Measurements from ENCODE around the gene SORCS2. TPM values are rescaled to one million over a fixed set of nuclear protein-coding genes. Genes with fewer than 3 reads are reported as not detected.
"Not testable (repeated sequence)": the region's sequence is repeated elsewhere in the genome, so short reads cannot be mapped to it uniquely, and the experiment has no call there.

Gene SORCS2
- total RNA-seq, 1 donor from 2014 or later, result 7.1 TPM

DNA sequence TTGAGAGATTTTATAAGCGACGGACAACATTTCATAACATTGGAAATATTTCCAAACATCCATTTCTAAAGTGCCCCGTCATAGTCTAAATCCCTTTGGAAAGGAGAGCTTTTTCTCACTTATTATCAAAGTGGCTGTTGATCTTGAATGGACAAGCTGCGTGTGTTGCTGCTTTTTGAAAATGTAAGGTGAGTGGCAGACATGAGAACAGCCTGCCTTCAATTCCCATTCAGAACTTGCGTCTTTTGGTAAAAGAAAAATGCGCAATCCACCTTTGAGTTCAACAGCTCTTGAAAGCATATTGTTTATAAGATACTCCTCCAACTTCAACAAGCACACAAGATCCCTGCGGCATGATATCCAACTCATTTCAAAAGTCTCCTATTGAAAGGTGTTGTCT is 380.6 kb downstream of the SORCS2 start:
- peaks cover 3% of the 10 kb centered on the region for H3K36me3 Mint-ChIP-seq
- no peak for DNase-seq (ENCODE audit: low spot score in 2 of 2, unreplicated experiment in 2 of 2)
- no peaks in the 10 kb centered on the region for H3K4me1 Mint-ChIP-seq
- no peak overlapping the region for H3K27ac Mint-ChIP-seq
- peaks cover 24% of the 10 kb centered on the region for H3K9me3 Mint-ChIP-seq
- TF ChIP-seq, protein P1, sequence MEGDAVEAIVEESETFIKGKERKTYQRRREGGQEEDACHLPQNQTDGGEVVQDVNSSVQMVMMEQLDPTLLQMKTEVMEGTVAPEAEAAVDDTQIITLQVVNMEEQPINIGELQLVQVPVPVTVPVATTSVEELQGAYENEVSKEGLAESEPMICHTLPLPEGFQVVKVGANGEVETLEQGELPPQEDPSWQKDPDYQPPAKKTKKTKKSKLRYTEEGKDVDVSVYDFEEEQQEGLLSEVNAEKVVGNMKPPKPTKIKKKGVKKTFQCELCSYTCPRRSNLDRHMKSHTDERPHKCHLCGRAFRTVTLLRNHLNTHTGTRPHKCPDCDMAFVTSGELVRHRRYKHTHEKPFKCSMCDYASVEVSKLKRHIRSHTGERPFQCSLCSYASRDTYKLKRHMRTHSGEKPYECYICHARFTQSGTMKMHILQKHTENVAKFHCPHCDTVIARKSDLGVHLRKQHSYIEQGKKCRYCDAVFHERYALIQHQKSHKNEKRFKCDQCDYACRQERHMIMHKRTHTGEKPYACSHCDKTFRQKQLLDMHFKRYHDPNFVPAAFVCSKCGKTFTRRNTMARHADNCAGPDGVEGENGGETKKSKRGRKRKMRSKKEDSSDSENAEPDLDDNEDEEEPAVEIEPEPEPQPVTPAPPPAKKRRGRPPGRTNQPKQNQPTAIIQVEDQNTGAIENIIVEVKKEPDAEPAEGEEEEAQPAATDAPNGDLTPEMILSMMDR (IDR thresholded peaks at IDR 0.05; ENCODE audit: unreplicated experiment), result no peak
- peaks cover 39% of the 10 kb centered on the region for H3K27me3 Mint-ChIP-seq (ENCODE audit: low read depth)
- H3K4me3 Mint-ChIP-seq, result no peak overlapping the region

DNA sequence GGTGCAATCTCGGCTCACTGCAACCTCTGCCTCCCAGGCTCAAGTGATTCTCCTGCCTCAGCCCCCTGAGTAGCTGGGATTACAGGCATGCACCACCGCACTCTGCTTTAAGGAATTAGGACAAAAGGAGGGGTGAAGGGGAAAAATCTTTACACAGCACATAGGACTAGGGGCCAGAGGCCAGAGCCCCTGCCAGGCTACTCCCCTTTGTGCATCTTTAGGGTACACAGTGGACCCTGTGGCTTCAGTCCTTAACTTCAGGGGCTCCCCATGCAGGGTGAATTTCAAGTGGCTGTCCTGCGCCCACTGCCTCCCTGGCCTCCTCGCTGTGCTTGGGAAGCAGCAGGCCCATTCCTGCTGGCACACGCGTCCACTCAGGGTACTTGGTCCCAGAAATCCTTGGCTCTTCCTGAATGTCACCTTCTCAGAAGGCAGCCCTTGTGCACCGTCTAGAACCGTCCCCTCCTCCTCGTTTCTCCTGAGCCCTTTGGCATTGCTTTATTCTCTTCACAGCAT is 381.3 kb downstream of the SORCS2 start:
- no peaks in the 10 kb centered on the region for H3K4me1 Mint-ChIP-seq
- TF ChIP-seq, protein P1 (IDR thresholded peaks at IDR 0.05; ENCODE audit: unreplicated experiment), result no peak
- H3K27me3 Mint-ChIP-seq (ENCODE audit: low read depth), result peaks cover 37% of the 10 kb centered on the region
- no peak overlapping the region for H3K27ac Mint-ChIP-seq
- peaks cover 31% of the 10 kb centered on the region for H3K9me3 Mint-ChIP-seq
- peaks cover 3% of the 10 kb centered on the region for H3K36me3 Mint-ChIP-seq
- DNase-seq (ENCODE audit: low spot score in 2 of 2, unreplicated experiment in 2 of 2), result no peak
- no peak overlapping the region for H3K4me3 Mint-ChIP-seq

DNA sequence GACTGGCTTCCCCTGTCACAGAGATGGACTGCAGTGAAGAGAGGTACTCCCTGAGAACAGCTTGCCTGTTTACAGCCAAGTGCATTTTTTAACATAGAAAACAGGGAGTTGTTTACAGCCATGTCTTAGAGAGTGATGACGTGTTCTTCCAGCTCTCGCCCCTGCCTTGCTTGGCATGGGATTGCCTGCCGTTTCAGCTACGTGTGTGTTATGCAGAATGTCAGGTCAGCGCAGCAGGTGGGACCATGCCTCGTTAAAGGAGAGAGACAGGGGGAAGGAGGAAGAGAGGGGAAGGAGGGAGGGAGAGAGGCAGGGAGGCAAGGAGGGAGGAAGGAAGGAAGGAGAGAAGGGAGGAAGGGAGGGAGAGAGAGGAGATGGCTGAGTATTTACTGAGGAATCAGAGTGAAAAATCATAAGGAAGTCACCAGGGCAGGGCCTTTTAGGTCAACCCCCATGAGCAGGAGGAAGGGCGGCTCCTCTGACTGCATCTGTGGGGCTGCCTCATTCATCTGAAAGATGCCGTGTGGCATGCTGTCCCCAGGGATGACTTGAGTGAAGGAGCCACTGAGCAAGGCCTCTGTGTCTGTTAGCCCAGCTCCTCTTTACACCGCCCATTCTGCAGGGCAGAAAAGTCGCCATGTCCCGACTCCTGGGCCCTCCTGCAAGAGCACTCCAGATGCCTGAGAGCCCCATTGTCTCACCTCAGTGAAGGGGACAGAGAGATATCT is 382.1 kb downstream of the SORCS2 start:
- Mint-ChIP-seq H3K9me3 (peaks cover 37% of the 10 kb centered on the region), H3K36me3 (peaks cover 3% of the 10 kb centered on the region), H3K4me3 (no peak overlapping the region), H3K4me1 (no peaks in the 10 kb centered on the region), H3K27me3 (ENCODE audit: low read depth) (peaks cover 33% of the 10 kb centered on the region), H3K27ac (no peak overlapping the region)
- TF ChIP-seq, protein P1 (IDR thresholded peaks at IDR 0.05; ENCODE audit: unreplicated experiment), result no peak
- no peak for DNase-seq (ENCODE audit: low spot score in 2 of 2, unreplicated experiment in 2 of 2)

DNA sequence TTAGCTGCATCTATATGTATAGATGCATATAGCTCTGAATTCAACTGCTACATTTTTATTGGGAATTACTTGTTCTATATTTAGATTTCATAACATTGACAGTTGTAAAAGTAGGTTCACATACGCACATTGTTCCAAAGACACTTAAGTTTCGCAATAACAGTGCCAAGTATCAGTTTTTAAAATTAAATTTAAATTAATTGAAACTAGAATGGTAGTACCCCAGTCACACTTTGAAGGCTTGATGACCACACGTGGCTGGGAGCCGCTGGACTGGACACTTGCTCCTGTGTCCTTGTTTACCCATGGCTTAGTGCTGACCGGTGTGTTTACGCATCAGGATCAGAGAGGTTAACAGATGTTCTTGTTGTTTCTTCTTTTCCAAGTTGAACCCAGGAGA is 383.1 kb downstream of the SORCS2 start:
- Mint-ChIP-seq H3K4me1 (no peaks in the 10 kb centered on the region), H3K9me3 (peaks cover 41% of the 10 kb centered on the region), H3K4me3 (no peak overlapping the region), H3K27ac (no peak overlapping the region), H3K36me3 (peaks cover 3% of the 10 kb centered on the region), H3K27me3 (ENCODE audit: low read depth) (peaks cover 32% of the 10 kb centered on the region)
- TF ChIP-seq, protein P1 (IDR thresholded peaks at IDR 0.05; ENCODE audit: unreplicated experiment), result no peak
- no peak for DNase-seq (ENCODE audit: low spot score in 2 of 2, unreplicated experiment in 2 of 2)

DNA sequence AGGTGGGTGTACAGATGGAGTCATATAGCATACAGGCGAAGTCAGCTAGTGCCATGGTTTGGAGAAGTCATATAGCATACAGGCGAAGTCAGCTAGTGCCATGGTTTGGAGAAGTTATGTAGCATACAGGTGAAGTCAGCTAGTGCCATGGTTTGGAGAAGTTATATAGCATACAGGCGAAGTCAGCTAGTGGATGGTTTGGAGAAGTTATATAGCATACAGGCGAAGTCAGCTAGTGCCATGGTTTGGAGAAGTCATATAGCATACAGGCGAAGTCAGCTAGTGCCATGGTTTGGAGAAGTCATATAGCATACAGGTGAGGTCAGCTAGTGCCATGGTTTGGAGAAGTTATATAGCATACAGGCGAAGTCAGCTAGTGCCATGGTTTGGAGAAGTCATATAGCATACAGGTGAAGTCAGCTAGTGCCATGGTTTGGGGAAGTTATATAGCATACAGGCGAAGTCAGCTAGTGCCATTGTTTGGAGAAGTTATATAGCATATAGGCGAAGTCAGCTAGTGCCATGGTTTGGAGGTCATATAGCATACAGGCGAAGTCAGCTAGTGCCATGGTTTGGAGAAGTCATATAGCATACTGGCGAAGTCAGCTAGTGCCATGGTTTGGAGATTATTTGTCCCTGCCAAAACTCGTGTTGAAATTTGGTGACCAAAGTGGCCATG is 385.2 kb downstream of the SORCS2 start:
- not testable (repeated sequence) for H3K27ac Mint-ChIP-seq; DNase-seq (ENCODE audit: low spot score in 2 of 2, unreplicated experiment in 2 of 2); H3K36me3 Mint-ChIP-seq; H3K4me3 Mint-ChIP-seq; H3K4me1 Mint-ChIP-seq
- peaks cover 25% of the 10 kb centered on the region for H3K27me3 Mint-ChIP-seq (ENCODE audit: low read depth)
- H3K9me3 Mint-ChIP-seq, result peaks cover 43% of the 10 kb centered on the region

DNA sequence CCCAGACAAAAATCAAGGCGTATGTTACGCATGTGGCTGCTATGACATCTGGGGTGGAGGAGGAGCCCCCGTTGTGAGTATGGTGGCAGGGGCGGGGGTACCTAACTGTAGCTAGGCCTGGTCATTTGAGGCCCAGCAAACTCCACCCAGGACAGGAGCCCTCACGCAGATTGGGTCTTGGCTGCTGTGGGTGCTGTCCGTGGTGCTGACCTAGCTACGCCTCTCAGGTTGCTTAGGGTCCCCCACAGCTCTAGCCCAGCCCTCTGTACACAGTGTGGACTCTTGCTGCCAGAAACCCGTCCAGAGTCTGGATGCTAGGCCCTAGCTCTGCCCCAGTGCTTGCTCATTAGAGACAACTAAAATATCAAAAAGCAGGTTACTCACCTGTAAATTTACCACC is 389.1 kb downstream of the SORCS2 start:
- TF ChIP-seq, protein P1 (IDR thresholded peaks at IDR 0.05; ENCODE audit: unreplicated experiment), result no peak
- Mint-ChIP-seq H3K9me3 (peaks cover 33% of the 10 kb centered on the region), H3K4me3 (no peak overlapping the region), H3K27ac (no peak overlapping the region), H3K27me3 (ENCODE audit: low read depth) (peaks cover 22% of the 10 kb centered on the region), H3K36me3 (peaks cover under 1% of the 10 kb centered on the region), H3K4me1 (no peaks in the 10 kb centered on the region)
- DNase-seq (ENCODE audit: low spot score in 2 of 2, unreplicated experiment in 2 of 2), result peak; percentile 67 to 82

Measured in mesothelial cell of epicardium (in vitro differentiated cells).